ENCODE results near the gene DGCR2.
A peak's percentile ranks its signal among the peaks of the same experiment; 100 is the strongest.

Gene DGCR2

GRCh38 chr22:19134874-19135273 lies 12.7 kb upstream of the DGCR2 start:
- Mint-ChIP-seq H3K27me3 (no peaks in the 10 kb centered on the region), H3K36me3 (ENCODE audit: low read depth) (peaks cover 84% of the 10 kb centered on the region), H3K9me3 (no peaks in the 10 kb centered on the region), H3K27ac (no peak overlapping the region), H3K4me1 (ENCODE audit: low read depth) (no peaks in the 10 kb centered on the region), H3K4me3 (no peak overlapping the region)
- no peak for DNase-seq

- Mint-ChIP-seq H3K27ac (no peak overlapping the region), H3K4me3 (no peak overlapping the region), H3K36me3 (ENCODE audit: low read depth) (peaks cover 78% of the 10 kb centered on the region), H3K4me1 (ENCODE audit: low read depth) (no peaks in the 10 kb centered on the region), H3K9me3 (no peaks in the 10 kb centered on the region), H3K27me3 (no peaks in the 10 kb centered on the region)
- DNase-seq: no peak
These were observed 12.1 kb upstream of the DGCR2 start for GRCh38 chr22:19134176-19134831.

GRCh38 chr22:19133561-19133960 lies 11.3 kb upstream of the DGCR2 start:
- Mint-ChIP-seq H3K27ac (no peak overlapping the region), H3K36me3 (ENCODE audit: low read depth) (peaks cover 71% of the 10 kb centered on the region), H3K4me3 (no peak overlapping the region), H3K27me3 (no peaks in the 10 kb centered on the region), H3K9me3 (no peaks in the 10 kb centered on the region), H3K4me1 (ENCODE audit: low read depth) (no peaks in the 10 kb centered on the region)
- no peak for DNase-seq

GRCh38 chr22:19132693-19133400 lies 10.6 kb upstream of the DGCR2 start:
- Mint-ChIP-seq H3K27me3 (no peaks in the 10 kb centered on the region), H3K4me1 (ENCODE audit: low read depth) (no peaks in the 10 kb centered on the region), H3K9me3 (no peaks in the 10 kb centered on the region), H3K36me3 (ENCODE audit: low read depth) (peaks cover 65% of the 10 kb centered on the region), H3K4me3 (no peak overlapping the region), H3K27ac (no peak overlapping the region)
- no peak for DNase-seq

- DNase-seq: no peak
- no peak overlapping the region for H3K4me3 Mint-ChIP-seq
- H3K4me1 Mint-ChIP-seq (ENCODE audit: low read depth): no peaks in the 10 kb centered on the region
- no peak overlapping the region for H3K27ac Mint-ChIP-seq
- no peaks in the 10 kb centered on the region for H3K27me3 Mint-ChIP-seq
- peaks cover 58% of the 10 kb centered on the region for H3K36me3 Mint-ChIP-seq (ENCODE audit: low read depth)
- no peaks in the 10 kb centered on the region for H3K9me3 Mint-ChIP-seq
These were observed 9.9 kb upstream of the DGCR2 start for GRCh38 chr22:19132153-19132552.

GRCh38 chr22:19131685-19132015 lies 9.4 kb upstream of the DGCR2 start:
- Mint-ChIP-seq H3K36me3 (ENCODE audit: low read depth) (peaks cover 53% of the 10 kb centered on the region), H3K4me1 (ENCODE audit: low read depth) (no peaks in the 10 kb centered on the region), H3K9me3 (no peaks in the 10 kb centered on the region), H3K27me3 (no peaks in the 10 kb centered on the region), H3K4me3 (no peak overlapping the region), H3K27ac (no peak overlapping the region)
- DNase-seq: no peak

- H3K4me1 Mint-ChIP-seq (ENCODE audit: low read depth): no peaks in the 10 kb centered on the region
- no peak for DNase-seq
- peaks cover 48% of the 10 kb centered on the region for H3K36me3 Mint-ChIP-seq (ENCODE audit: low read depth)
- no peaks in the 10 kb centered on the region for H3K27me3 Mint-ChIP-seq
- H3K4me3 Mint-ChIP-seq: no peak within 1 kb of the TSS
- no peaks in the 10 kb centered on the region for H3K9me3 Mint-ChIP-seq
- no peak within 1 kb of the TSS for H3K27ac Mint-ChIP-seq
These were observed 8.9 kb upstream of the DGCR2 start, which contains the start of gene TSSK2 for GRCh38 chr22:19130959-19131684. TSS of gene TSSK2 (plus strand) at chr22:19131308. CDS start at chr22:19131400, 92 bp downstream.

- Mint-ChIP-seq H3K9me3 (no peaks in the 10 kb centered on the region), H3K27ac (no peak overlapping the region), H3K36me3 (ENCODE audit: low read depth) (peaks cover 39% of the 10 kb centered on the region), H3K4me1 (ENCODE audit: low read depth) (no peaks in the 10 kb centered on the region), H3K27me3 (no peaks in the 10 kb centered on the region), H3K4me3 (no peak overlapping the region)
- DNase-seq: no peak
These were observed 7.7 kb upstream of the DGCR2 start for GRCh38 chr22:19129871-19130270.

GRCh38 chr22:19128946-19129727 lies 6.9 kb upstream of the DGCR2 start:
- no peak for DNase-seq
- H3K27ac Mint-ChIP-seq: peak overlapping the region; percentile 18
- no peaks in the 10 kb centered on the region for H3K27me3 Mint-ChIP-seq
- no peaks in the 10 kb centered on the region for H3K4me1 Mint-ChIP-seq (ENCODE audit: low read depth)
- no peaks in the 10 kb centered on the region for H3K9me3 Mint-ChIP-seq
- no peak overlapping the region for H3K4me3 Mint-ChIP-seq
- H3K36me3 Mint-ChIP-seq (ENCODE audit: low read depth): peaks cover 32% of the 10 kb centered on the region

- no peaks in the 10 kb centered on the region for H3K9me3 Mint-ChIP-seq
- H3K4me1 Mint-ChIP-seq (ENCODE audit: low read depth): peaks cover 3% of the 10 kb centered on the region
- no peak for DNase-seq
- no peak overlapping the region for H3K4me3 Mint-ChIP-seq
- no peaks in the 10 kb centered on the region for H3K27me3 Mint-ChIP-seq
- no peak overlapping the region for H3K27ac Mint-ChIP-seq
- peaks cover 21% of the 10 kb centered on the region for H3K36me3 Mint-ChIP-seq (ENCODE audit: low read depth)
These were observed 5.8 kb upstream of the DGCR2 start for GRCh38 chr22:19128009-19128401.

GRCh38 chr22:19127329-19128008 lies 5.3 kb upstream of the DGCR2 start:
- no peak overlapping the region for H3K4me3 Mint-ChIP-seq
- H3K27me3 Mint-ChIP-seq: no peaks in the 10 kb centered on the region
- peaks cover 9% of the 10 kb centered on the region for H3K4me1 Mint-ChIP-seq (ENCODE audit: low read depth)
- no peak for DNase-seq
- no peak overlapping the region for H3K27ac Mint-ChIP-seq
- H3K9me3 Mint-ChIP-seq: no peaks in the 10 kb centered on the region
- peaks cover 16% of the 10 kb centered on the region for H3K36me3 Mint-ChIP-seq (ENCODE audit: low read depth)

GRCh38 chr22:19126309-19127273 lies 4.4 kb upstream of the DGCR2 start:
- Mint-ChIP-seq H3K27ac (no peak overlapping the region), H3K9me3 (no peaks in the 10 kb centered on the region), H3K4me1 (ENCODE audit: low read depth) (peaks cover 9% of the 10 kb centered on the region), H3K36me3 (ENCODE audit: low read depth) (peaks cover 7% of the 10 kb centered on the region), H3K4me3 (no peak overlapping the region), H3K27me3 (no peaks in the 10 kb centered on the region)
- no peak for DNase-seq

All from activated T-cell treated with anti-CD3 and anti-CD28 coated beads, Interleukin-2, amount 50 U/mL, for 24 hours (primary cell).